Measurements from ENCODE around the gene ALPL.

ALPL gene

GRCh38 chr1:21584096-21584495 lies 74.9 kb downstream of the ALPL start:
- DNase-seq = no peak

GRCh38 chr1:21585037-21585436 lies 75.8 kb downstream of the ALPL start:
- DNase-seq = no peak

- DNase-seq = no peak
These were observed 77.0 kb downstream of the ALPL start for GRCh38 chr1:21586222-21586621.

GRCh38 chr1:21586846-21587601 lies 77.8 kb downstream of the ALPL start:
- no peak for DNase-seq

GRCh38 chr1:21587602-21587953 lies 78.4 kb downstream of the ALPL start:
- DNase-seq = no peak

- no peak for DNase-seq
These were observed 80.4 kb downstream of the ALPL start for GRCh38 chr1:21589618-21590017.

GRCh38 chr1:21590126-21590880 lies 81.1 kb downstream of the ALPL start:
- no peak for DNase-seq

- DNase-seq = no peak
These were observed 81.7 kb downstream of the ALPL start for GRCh38 chr1:21590934-21591333.

GRCh38 chr1:21592086-21592865 lies 83.1 kb downstream of the ALPL start:
- DNase-seq = no peak

- no peak for DNase-seq
These were observed 84.0 kb downstream of the ALPL start for GRCh38 chr1:21593231-21593630.

- no peak for DNase-seq
These were observed 85.3 kb downstream of the ALPL start for GRCh38 chr1:21594501-21594900.

GRCh38 chr1:21594935-21595897 lies 86.0 kb downstream of the ALPL start:
- DNase-seq = no peak

- DNase-seq = no peak
These were observed 87.0 kb downstream of the ALPL start for GRCh38 chr1:21596174-21596573.

GRCh38 chr1:21596628-21597027 lies 87.4 kb downstream of the ALPL start:
- no peak for DNase-seq

GRCh38 chr1:21597753-21598152 lies 88.5 kb downstream of the ALPL start:
- DNase-seq = no peak

GRCh38 chr1:21598417-21598816 lies 89.2 kb downstream of the ALPL start:
- DNase-seq = no peak

GRCh38 chr1:21598904-21599303 lies 89.7 kb downstream of the ALPL start:
- DNase-seq = no peak

- DNase-seq = no peak
These were observed 90.2 kb downstream of the ALPL start for GRCh38 chr1:21599402-21599801.

- DNase-seq = no peak
These were observed 92.2 kb downstream of the ALPL start for GRCh38 chr1:21601278-21602048.

GRCh38 chr1:21603177-21604138 lies 94.2 kb downstream of the ALPL start:
- no peak for DNase-seq

Measured in NCI-H1417 treated with DMSO at 0.1 percent for 48 hours (cell line).